GM12864 (cell line): Measurements from ENCODE around the gene SCAI.
A peak's percentile ranks its signal among the peaks of the same experiment; 100 is the strongest.
"Not testable (repeated sequence)": the region's sequence is repeated elsewhere in the genome, so short reads cannot be mapped to it uniquely, and the experiment has no call there.

Experiments
- DNase-seq: peaks from one replicate; pipeline ENCODE4 v3.0.0-alpha.2; 2011; ENCODE audit warnings: low read depth
- H3K4me3 ChIP-seq: 2 replicates; pipeline ENCODE4 v1.5.1; 2011; ENCODE audit warnings: mild to moderate bottlenecking, low read depth, low read length, control low read depth
- TF ChIP-seq, protein P1 (sequence below): IDR thresholded peaks from 2 replicates; pipeline ENCODE4 v1.5.1; 2011; ENCODE audit warnings: low read depth, mild to moderate bottlenecking, moderate library complexity, low read length, control low read depth, inconsistent platforms; ENCODE audit errors: missing control alignments

Gene SCAI

DNA sequence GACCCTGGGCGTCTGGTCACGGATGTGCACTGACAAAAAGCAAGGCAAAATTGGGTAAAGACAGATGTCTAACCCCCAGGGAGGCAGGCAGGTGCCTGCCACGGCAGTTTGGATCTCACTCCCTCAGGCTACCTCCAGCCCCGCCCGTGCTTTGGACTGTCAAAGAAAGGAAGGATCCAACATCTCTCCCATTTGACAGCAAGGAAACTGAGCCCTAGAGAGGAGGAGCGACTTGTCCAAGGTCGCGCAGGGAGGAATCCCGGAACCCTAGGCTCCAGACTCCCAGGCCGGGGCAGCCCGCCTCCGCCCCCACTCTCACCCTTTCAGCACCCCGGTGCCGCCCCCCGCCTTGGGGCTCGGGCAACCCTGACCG is 202.8 kb downstream of the SCAI start:
- TF ChIP-seq, protein P1, sequence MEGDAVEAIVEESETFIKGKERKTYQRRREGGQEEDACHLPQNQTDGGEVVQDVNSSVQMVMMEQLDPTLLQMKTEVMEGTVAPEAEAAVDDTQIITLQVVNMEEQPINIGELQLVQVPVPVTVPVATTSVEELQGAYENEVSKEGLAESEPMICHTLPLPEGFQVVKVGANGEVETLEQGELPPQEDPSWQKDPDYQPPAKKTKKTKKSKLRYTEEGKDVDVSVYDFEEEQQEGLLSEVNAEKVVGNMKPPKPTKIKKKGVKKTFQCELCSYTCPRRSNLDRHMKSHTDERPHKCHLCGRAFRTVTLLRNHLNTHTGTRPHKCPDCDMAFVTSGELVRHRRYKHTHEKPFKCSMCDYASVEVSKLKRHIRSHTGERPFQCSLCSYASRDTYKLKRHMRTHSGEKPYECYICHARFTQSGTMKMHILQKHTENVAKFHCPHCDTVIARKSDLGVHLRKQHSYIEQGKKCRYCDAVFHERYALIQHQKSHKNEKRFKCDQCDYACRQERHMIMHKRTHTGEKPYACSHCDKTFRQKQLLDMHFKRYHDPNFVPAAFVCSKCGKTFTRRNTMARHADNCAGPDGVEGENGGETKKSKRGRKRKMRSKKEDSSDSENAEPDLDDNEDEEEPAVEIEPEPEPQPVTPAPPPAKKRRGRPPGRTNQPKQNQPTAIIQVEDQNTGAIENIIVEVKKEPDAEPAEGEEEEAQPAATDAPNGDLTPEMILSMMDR, result no peak
- DNase-seq, result no peak
- peak overlapping the region; percentile 83 for H3K4me3 ChIP-seq

DNA sequence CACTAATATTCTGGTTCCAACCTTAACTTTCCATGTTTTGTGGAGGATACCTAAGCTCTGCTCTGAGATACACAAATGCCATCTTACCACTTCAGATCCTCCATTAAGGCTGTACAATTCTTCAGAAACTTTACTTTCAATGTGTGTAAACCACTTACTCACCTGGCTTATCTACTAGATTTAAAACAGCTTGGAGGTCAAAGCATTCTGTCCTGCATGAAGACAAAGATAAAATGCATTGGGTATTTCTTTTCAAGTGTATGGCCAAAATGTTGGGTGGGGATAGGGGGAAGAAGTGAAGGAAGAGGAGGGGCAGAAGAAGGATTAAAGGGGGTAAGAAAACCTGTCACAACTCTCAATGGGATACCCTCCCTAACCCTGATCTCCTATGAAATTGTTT is 203.4 kb downstream of the SCAI start:
- TF ChIP-seq, protein P1, result no peak
- H3K4me3 ChIP-seq, result peak overlapping the region; percentile 83

DNA sequence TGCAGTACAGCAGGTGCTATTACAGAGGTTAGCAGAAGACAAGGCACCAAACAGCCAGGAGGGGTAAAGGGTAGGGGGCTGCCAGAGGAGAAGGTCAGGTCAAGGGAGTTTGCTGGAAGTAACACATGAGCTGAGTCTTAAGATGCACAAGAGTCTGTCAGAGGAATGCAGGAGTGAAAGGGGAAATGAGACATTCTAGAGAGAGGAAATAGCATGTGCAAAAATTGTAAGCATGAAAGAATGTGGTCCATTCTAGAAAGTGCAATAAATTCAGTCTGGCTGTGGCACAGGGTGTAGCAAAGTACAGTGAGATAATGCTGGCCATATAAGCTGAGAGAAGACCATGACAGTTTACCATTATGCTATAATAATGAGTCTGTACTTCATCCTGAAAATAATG is 209.0 kb downstream of the SCAI start:
- no peak overlapping the region for H3K4me3 ChIP-seq
- DNase-seq, result no peak
- TF ChIP-seq, protein P1, result no peak

More for the DNA sequence above, 203.4 kb downstream of the SCAI start:
- no peak for DNase-seq

DNA sequence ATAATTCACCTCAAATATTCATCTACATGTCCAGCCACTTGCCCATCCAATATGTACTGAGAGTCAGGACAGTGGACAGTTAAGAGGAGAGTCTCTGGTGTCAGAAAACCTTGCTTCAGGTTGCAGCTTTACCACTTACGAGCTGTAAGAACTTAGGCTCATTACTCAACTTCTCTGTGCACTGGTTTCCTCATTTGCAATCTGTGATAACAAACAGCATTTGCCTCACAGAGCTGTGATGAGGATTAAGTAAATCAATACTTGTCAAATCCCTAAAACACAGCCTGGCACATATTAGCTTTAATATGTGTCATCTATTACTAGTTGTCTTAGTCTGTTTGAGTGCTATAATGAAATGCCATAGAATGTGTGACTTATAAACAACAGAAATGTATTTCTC is 211.0 kb downstream of the SCAI start:
- TF ChIP-seq, protein P1, result no peak
- no peak for DNase-seq
- H3K4me3 ChIP-seq, result no peak overlapping the region

DNA sequence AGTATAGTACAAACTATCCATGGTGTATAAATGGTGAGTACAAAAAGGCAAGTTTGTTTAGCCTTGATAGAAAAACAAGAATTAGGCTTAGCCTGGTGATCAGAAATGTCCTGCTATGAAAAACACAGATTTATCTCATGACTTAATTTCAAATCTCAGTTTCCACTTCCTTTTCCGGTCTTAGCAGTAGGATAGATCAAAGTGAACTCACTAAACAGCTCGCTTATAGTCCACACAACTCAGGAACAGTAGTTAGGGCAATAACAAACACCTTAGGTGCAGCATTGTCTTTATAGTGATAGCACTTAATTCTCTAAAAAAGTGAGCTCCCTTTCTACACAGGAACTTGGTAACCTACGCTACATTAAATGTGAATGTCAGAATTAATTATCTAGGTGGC is 213.9 kb downstream of the SCAI start:
- TF ChIP-seq, protein P1, result no peak
- no peak overlapping the region for H3K4me3 ChIP-seq
- no peak for DNase-seq

DNA sequence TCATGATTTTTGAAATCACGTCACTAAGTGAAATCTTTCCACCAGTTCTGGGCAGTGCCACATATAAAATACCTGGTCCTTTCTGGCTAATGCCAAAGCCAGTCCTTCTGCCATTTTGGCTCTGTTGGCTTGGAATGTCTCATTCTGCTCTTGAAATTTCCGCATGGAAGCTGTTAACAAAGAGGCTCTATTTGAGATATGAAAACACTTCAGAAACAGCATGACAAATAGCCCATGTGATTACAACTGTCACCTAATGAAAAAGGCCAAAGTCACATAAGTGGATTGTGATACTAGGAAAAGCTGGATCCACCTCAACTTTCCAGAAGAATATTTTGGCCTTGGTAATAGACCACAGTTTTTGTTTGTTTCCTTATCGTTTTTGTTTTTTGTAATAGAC is 215.2 kb downstream of the SCAI start:
- H3K4me3 ChIP-seq, result no peak overlapping the region
- DNase-seq, result no peak
- TF ChIP-seq, protein P1, result no peak

DNA sequence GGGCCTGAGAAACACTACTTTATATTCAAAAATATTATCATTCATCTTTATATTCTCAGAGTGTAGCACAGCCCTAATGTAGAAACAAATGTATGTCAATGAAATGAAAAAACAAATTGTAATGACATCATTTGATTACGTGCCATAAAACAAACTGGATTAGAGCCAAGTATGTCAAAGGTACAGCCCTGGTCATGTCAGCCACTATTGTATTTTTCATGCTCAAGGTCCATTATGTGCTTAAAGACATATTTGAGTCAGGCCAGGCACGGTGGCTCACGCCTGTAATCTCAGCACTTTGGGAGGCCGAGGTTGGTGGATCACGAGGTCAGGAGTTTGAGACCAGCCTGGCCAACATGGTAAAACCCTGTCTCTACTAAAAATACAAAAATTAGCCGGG is 222.9 kb downstream of the SCAI start:
- H3K4me3 ChIP-seq, DNase-seq: not testable (repeated sequence)
